ENCODE measurements around the gene STX2.

DNA sequence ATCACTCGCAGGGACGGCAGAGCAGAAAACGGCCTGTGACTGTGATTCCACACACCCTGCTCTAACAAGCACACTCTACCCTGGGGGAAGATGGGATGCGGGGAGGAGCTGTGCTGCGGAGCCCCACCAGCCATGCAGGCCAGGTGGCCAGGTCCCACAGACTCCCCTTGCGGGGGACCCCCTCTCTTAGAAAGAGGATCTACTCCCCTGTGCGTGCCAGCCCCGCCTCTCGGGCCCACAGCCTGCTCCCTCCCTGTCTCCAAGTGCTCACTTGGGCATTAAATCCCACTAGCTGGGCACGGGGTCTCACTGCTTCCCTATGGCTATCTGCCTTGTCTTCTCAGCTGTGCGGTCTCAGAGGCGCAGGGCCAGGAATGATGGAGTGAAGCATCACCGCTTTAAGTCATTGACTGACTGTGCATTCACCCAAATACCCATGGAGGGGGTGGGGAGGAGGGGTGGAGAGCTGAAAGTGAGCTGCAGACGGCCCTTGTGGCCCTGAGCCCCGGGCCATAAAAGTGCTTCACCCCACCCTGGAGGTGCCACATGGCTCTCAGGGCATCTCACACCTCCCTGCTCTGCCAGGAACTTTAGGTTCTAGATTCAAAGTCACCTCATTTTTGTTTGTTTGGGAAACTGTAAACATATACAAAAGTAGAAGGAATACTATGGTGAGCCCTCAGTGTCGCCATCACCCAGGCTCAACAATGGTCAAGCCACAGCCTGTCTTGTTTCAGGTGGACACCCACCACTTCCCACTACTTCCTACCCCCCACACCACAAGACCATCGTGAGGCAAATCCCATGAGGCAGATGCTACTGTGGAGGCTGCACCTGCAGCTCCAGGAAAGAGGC lies 9.4 kb downstream of the STX2 start:
- no peak for TF ChIP-seq CTCF (IDR thresholded peaks at IDR 0.05)
- TF ChIP-seq POLR2A (IDR thresholded peaks at IDR 0.05): no peak
